HepG2 (cell line): ENCODE measurements around the gene NTN4. TPM values are rescaled to one million over a fixed set of nuclear protein-coding genes. Genes with fewer than 3 reads are reported as not detected.

Source experiments
- CEBPZ ChIP-seq: IDR thresholded peaks from 2 replicates; pipeline ENCODE4 v1.6.1; 2012; ENCODE audit warnings: low read length, improper control_type of control experiment
- E2F5 ChIP-seq: sonication (generic); formaldehyde crosslinking; conservative IDR thresholded peaks from 2 replicates; pipeline ENCODE4 v1.4.0; 2020; ENCODE audit warnings: missing genetic modification reagents
- HNRNPK ChIP-seq: fragments of 200-400 bp; formaldehyde crosslinking; IDR thresholded peaks from 2 replicates; pipeline ENCODE4 v1.6.1; 2018; ENCODE audit warnings: low read length, low read depth, moderate library complexity, mild to moderate bottlenecking; ENCODE audit not compliant: poor library complexity, severe bottlenecking
- HOXA9 ChIP-seq: sonication (generic); formaldehyde crosslinking; IDR thresholded peaks from 2 replicates; pipeline ENCODE4 v1.8.1; 2022; ENCODE audit warnings: missing genetic modification reagents, mild to moderate bottlenecking, moderate library complexity, borderline replicate concordance
- MAFG ChIP-seq: sonication (generic); formaldehyde crosslinking; IDR thresholded peaks from 2 replicates; pipeline ENCODE4 v1.5.1; 2020; ENCODE audit warnings: mild to moderate bottlenecking, missing genetic modification reagents
- NR3C1 ChIP-seq: sonication (generic); formaldehyde crosslinking; IDR thresholded peaks from 2 replicates; pipeline ENCODE4 v1.4.0; 2020; ENCODE audit warnings: missing genetic modification reagents
- PITX1 ChIP-seq: sonication (generic); formaldehyde crosslinking; IDR thresholded peaks from 2 replicates; pipeline ENCODE4 v1.5.1; 2020; ENCODE audit warnings: mild to moderate bottlenecking, missing genetic modification reagents
- POLR2A ChIP-seq, 2 experiments: IDR thresholded peaks; 2 replicates each; pipeline ENCODE4 v1.6.1; 2011; ENCODE audit warnings: low read depth in 2 of 2, low read length in 2 of 2, mild to moderate bottlenecking in 1 of 2, moderate library complexity in 1 of 2; ENCODE audit not compliant: insufficient read depth in 1 of 2
- RFX3 ChIP-seq: IDR thresholded peaks from 2 replicates; pipeline ENCODE4 v1.6.1; 2016; ENCODE audit warnings: missing biosample characterization, missing genetic modification reagents
- RFXAP ChIP-seq: sonication (generic); formaldehyde crosslinking; IDR thresholded peaks from 2 replicates; pipeline ENCODE4 v1.4.0; 2020; ENCODE audit warnings: missing genetic modification reagents, borderline replicate concordance
- RNF2 ChIP-seq: fragments of 450-650 bp; conservative IDR thresholded peaks from 2 replicates; pipeline ENCODE4 v1.6.1; 2016; ENCODE audit warnings: low read depth
- SP1 ChIP-seq, 2 experiments: fragments of 450-650 bp in 1 of 2; sonication (generic) in 1 of 2; formaldehyde crosslinking in 1 of 2; IDR thresholded peaks; 2 replicates each; pipeline versions ENCODE4 v1.4.0 to v1.6.1; 2016 to 2020; ENCODE audit warnings: missing genetic modification reagents in 1 of 2
- ZBTB38 ChIP-seq: sonication (generic); formaldehyde crosslinking; IDR thresholded peaks from 2 replicates; pipeline ENCODE4 v1.5.1; 2020; ENCODE audit warnings: mild to moderate bottlenecking, missing genetic modification reagents
- ZFP36L1 ChIP-seq: sonication (generic); formaldehyde crosslinking; IDR thresholded peaks from 2 replicates; pipeline ENCODE4 v1.8.0; 2022; ENCODE audit warnings: mild to moderate bottlenecking, missing genetic modification reagents, moderate library complexity
- ZNF234 ChIP-seq: sonication (generic); formaldehyde crosslinking; conservative IDR thresholded peaks from 2 replicates; pipeline ENCODE4 v1.5.1; 2020; ENCODE audit warnings: mild to moderate bottlenecking, missing genetic modification reagents
- ZNF639 ChIP-seq: conservative IDR thresholded peaks from 2 replicates; pipeline ENCODE4 v1.6.1; 2018; ENCODE audit warnings: missing genetic modification reagents
- ZNF724P ChIP-seq: sonication (generic); formaldehyde crosslinking; IDR thresholded peaks from 2 replicates; pipeline ENCODE4 v1.8.0; 2022; ENCODE audit warnings: missing genetic modification reagents, borderline replicate concordance
- ZNF777 ChIP-seq: sonication (generic); formaldehyde crosslinking; IDR thresholded peaks from 2 replicates; pipeline ENCODE4 v1.4.0; 2020; ENCODE audit warnings: missing genetic modification reagents
- ZNF841 ChIP-seq: sonication (generic); formaldehyde crosslinking; IDR thresholded peaks from 2 replicates; pipeline ENCODE4 v1.8.1; 2023; ENCODE audit warnings: missing genetic modification reagents, borderline replicate concordance
- ZNF850 ChIP-seq: sonication (generic); formaldehyde crosslinking; conservative IDR thresholded peaks from 2 replicates; pipeline ENCODE4 v1.9.0; 2021; ENCODE audit warnings: mild to moderate bottlenecking, missing genetic modification reagents
- ZNF883 ChIP-seq: sonication (generic); formaldehyde crosslinking; IDR thresholded peaks from 2 replicates; pipeline ENCODE4 v1.5.1; 2020; ENCODE audit warnings: mild to moderate bottlenecking, missing genetic modification reagents; ENCODE audit errors: not compliant biosample characterization
- ZSCAN30 ChIP-seq: sonication (generic); formaldehyde crosslinking; IDR thresholded peaks from 2 replicates; pipeline ENCODE4 v1.5.0; 2020; ENCODE audit warnings: mild to moderate bottlenecking, missing genetic modification reagents
- polyA plus RNA-seq, 8 experiments: library from polyadenylated mRNA; depleted of rRNA in 3 of 8; stranded (reverse) in 7 of 8; unstranded in 1 of 8; fragments of >200 nt; fragmentation: Illumina TruSeq in 4 of 8; extraction: Trizol in 4 of 8; gene quantifications; 2 replicates each; pipeline versions ENCODE4 v1.2.1 to v1.2.3, GENCODE V29; 2011 to 2016; ENCODE audit warnings: low read depth in 4 of 8, missing spikeins in 1 of 8, mixed read lengths in 1 of 8; ENCODE audit not compliant: insufficient read depth in 1 of 8
- total RNA-seq, 5 experiments: library from RNA; depleted of rRNA; stranded (reverse); fragments of >200 nt; fragmentation: Illumina TruSeq; extraction: Trizol; gene quantifications; 2 replicates each; pipeline ENCODE4 v1.2.3, GENCODE V29; 2016; ENCODE audit warnings: low read depth in 1 of 5
- TF ChIP-seq, protein P1 (sequence below): sonication (generic); formaldehyde crosslinking; IDR thresholded peaks from 2 replicates; pipeline ENCODE4 v1.5.0; 2020; ENCODE audit warnings: missing genetic modification reagents

The NTN4 gene
- total and polyA plus RNA-seq, 2 of the 13 experiments (the other 11 are each of a cell fraction or from before 2014, with no cell fraction given) = 7.8 to 11.5 TPM

DNA sequence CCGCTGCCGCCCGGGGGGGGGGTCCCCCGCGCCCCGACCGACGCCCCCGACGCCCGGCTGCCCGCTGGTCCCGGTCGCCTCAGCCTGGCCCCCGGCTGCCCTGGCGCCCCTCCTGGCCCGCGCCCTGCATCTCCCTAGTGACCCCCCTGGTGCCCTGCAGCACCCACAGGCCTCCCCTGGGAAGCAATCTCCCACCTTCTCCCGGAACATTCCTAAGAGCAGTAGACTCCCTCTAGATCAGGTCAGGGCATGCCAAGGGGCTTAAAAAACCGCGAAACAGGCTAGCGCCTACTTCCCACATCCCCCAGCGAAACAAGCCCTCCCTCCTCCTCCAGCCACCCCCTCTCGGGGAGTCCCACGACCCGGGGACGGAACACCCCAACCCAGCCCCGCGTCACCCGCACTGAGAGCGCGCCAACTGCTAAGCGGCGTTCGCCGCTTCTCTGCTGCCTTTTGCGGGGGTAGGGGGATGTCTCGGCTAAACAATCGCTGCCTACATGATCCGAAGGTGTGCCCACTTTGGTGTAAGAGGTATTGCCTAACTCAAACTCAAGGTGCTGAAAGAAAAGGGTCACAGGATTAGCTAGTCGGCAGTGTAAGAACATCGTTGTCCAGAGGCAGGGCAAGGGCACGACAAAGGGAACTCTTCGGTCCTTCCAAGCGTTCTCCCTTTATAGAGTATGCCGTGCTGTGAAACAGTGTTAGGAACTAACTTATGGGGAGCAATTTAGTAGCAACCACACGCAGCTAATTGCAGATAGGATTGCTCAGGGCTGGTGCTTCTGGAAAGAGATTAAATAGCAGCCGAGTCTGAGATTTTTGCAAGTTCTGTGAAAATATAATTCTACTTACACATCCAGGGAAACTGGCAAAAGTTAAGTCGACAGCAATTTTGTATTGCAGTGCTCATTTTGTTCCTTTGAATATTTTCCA is 619 bp upstream of the NTN4 start (continued):
- TF ChIP-seq CEBPZ (no peak), RNF2 (no peak), ZNF777 (CRISPR knock-in tag) (peak; percentile 71), HNRNPK (no peak), ZNF841 (CRISPR knock-in tag) (no peak), MAFG (CRISPR knock-in tag) (no peak), PITX1 (CRISPR knock-in tag) (peak; percentile 11; the same call in 1 of the 2 replicates), HOXA9 (CRISPR knock-in tag) (no peak), ZBTB38 (peak; percentile 23; the same call in 1 of the 2 replicates), ZNF639 (0 out of 2 replicates have a peak, but pooled peaks have one; percentile 27), POLR2A (IDR thresholded peaks at IDR 0.05; ENCODE audit: insufficient read depth in 1 of 2, low read depth in 2 of 2, low read length in 2 of 2) (no peak), ZFP36L1 (CRISPR knock-in tag) (0 out of 2 replicates have a peak, but pooled peaks have one; percentile 53), ZNF850 (CRISPR knock-in tag) (0 out of 2 replicates have a peak, but pooled peaks have one; percentile 7), ZNF234 (CRISPR knock-in tag) (no peak), RFX3 (no peak), NR3C1 (CRISPR knock-in tag) (no peak), ZNF724P (CRISPR knock-in tag) (no peak), RFXAP (0 out of 2 replicates have a peak, but pooled peaks have one; percentile 16), E2F5 (CRISPR knock-in tag) (no peak), SP1 (IDR thresholded peaks at IDR 0.05) (no peak), SP1 (CRISPR knock-in tag; IDR thresholded peaks at IDR 0.05) (no peak), ZSCAN30 (CRISPR knock-in tag) (no peak), ZNF883 (CRISPR knock-in tag) (peak; percentile 24)
- TF ChIP-seq, protein P1, sequence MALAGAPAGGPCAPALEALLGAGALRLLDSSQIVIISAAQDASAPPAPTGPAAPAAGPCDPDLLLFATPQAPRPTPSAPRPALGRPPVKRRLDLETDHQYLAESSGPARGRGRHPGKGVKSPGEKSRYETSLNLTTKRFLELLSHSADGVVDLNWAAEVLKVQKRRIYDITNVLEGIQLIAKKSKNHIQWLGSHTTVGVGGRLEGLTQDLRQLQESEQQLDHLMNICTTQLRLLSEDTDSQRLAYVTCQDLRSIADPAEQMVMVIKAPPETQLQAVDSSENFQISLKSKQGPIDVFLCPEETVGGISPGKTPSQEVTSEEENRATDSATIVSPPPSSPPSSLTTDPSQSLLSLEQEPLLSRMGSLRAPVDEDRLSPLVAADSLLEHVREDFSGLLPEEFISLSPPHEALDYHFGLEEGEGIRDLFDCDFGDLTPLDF = no peak
